GM19035 (cell line): Measurements from ENCODE around the gene CDH15.
"Not testable (repeated sequence)": the region's sequence is repeated elsewhere in the genome, so short reads cannot be mapped to it uniquely, and the experiment has no call there.

Source experiments
- ATAC-seq: cut with Tn5 transposase; IDR thresholded peaks from one replicate; pipeline ENCODE4 v1.9.1; 2021; ENCODE audit not compliant: unreplicated experiment

The CDH15 gene

DNA sequence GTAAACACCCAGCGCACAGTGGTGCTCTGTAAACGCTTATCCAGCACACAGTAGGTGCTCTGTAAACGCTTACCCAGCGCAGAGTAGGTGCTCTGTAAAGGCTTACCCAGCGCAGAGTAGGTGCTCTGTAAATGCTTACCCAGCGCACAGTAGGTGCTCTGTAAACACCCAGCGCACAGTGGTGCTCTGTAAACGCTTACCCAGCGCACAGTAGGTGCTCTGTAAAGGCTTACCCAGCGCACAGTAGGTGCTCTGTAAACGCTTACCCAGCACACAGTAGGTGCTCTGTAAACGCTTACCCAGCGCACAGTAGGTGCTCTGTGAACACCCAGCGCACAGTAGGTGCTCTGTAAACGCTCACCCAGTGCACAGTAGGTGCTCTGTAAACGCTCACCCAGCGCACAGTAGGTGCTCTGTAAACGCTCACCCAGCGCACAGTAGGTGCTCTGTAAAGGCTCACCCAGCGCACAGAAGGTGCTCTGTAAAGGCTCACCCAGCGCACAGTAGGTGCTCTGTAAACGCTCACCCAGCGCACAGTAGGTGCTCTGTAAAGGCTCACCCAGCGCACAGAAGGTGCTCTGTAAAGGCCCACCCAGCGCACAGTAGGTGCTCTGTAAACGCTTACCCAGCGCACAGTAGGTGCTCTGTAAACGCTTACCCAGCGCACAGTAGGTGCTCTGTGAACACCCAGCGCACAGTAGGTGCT, 14.5 kb downstream of the CDH15 start:
- ATAC-seq = not testable (repeated sequence)

DNA sequence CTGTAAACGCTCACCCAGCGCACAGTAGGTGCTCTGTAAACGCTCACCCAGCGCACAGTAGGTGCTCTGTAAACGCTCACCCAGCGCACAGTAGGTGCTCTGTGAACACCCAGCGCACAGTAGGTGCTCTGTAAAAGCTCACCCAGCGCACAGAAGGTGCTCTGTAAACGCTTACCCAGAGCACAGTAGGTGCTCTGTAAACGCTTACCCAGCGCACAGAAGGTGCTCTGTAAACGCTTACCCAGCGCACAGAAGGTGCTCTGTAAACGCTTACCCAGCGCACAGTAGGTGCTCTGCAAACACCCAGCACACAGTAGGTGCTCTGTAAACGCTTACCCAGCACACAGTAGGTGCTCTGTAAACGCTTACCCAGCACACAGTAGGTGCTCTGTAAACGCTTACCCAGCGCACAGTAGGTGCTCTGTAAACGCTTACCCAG, 15.1 kb downstream of the CDH15 start:
- not testable (repeated sequence) for ATAC-seq

- ATAC-seq = no peak
Observed at GRCh38 chr16:89187032-89187769, 15.7 kb downstream of the CDH15 start.

DNA sequence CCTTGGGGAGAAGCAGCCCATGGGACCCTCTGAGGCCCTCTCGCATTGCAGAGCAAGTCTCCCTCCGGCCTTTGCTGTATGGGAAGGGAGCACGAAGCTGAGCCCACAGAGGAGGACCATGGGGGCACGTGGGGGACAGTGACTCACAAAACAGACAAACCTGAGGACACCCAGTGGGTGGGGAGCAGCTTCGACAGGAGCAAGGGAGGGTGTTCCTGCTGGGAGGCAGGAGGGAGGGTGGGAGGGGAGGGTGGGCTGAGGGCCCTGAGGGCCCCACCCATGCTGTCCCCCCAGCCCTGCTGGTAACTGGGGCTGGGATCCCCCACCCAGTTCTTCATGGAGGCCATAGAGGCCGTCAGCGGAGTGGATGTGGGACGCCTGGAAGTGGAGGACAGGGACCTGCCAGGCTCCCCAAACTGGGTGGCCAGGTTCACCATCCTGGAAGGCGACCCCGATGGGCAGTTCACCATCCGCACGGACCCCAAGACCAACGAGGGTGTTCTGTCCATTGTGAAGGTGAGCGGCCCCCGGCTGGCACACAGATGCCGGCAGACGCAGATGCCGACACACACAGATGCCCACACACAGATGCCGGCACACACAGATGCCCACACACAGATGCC, 16.3 kb downstream of the CDH15 start:
- no peak for ATAC-seq

DNA sequence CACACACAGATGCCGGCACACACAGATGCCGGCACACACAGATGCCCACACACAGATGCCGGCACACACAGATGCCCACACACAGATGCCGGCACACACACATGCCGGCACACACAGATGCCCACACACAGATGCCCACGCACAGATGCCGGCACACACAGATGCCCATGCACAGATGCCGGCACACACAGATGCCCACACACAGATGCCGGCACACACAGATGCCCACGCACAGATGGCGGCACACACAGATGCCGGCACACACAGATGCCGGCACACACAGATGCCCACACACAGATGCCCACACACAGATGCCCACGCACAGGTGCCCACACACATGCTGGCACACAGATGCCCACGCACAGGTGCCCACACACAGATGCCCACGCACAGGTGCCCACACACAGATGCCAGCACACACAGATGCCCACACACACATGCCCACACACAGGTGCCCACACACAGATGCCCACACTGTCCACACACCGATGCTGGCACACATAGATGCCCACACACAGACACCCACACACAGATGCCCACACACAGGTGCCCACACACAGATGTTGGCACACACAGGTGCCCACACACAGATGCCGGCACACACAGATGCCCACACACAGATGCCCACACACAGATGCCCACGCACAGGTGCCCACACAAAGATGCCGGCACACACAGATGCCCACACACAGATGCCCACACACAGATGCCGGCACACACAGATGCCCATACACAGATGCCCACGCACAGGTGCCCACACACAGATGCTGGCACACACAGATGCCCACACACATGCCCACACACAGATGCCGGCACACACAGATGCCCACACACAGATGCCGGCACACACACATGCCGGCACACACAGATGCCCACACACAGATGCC, 17.2 kb downstream of the CDH15 start:
- not testable (repeated sequence) for ATAC-seq

- ATAC-seq = no peak
Observed at GRCh38 chr16:89189358-89190025, 17.9 kb downstream of the CDH15 start.

- no peak for ATAC-seq
Observed at GRCh38 chr16:89190150-89190958, 18.8 kb downstream of the CDH15 start.

GRCh38 chr16:89191033-89191900, 19.7 kb downstream of the CDH15 start:
- ATAC-seq = no peak

GRCh38 chr16:89191901-89192185, 20.3 kb downstream of the CDH15 start:
- no peak for ATAC-seq

- peak; percentile 63 for ATAC-seq
Observed at GRCh38 chr16:89192186-89192955, 20.8 kb downstream of the CDH15 start.

DNA sequence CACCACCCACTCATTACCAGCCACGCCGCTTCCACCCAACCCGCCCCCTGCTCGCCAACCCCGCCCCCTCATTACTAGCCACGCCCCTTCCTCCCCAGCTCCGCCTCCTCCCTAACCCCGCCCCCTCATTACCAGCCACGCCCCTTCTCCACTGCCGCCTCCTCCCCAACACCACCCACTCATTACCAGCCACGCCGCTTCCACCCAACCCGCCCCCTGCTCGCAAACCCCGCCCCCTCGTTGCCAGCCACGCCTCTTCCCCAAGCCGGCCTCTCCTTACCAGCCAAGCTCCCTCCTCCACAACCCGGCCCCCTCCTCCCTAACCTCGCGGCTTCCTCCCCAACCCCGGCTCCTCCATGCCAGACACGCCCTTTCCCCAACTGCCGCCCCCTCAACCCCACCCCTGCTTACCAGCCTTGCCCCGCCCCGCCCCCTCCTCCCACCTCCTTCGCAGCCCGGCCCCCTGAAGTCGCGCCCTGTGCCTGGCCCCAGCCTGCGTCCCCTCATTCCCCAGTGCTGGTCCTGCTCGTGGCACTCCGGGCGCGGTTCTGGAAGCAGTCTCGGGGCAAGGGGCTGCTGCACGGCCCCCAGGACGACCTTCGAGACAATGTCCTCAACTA, 21.5 kb downstream of the CDH15 start:
- ATAC-seq = no peak

GRCh38 chr16:89193576-89194293, 22.2 kb downstream of the CDH15 start:
- no peak for ATAC-seq

GRCh38 chr16:89194340-89195311, 23.1 kb downstream of the CDH15 start:
- ATAC-seq = no peak

GRCh38 chr16:89195521-89196171, 24.1 kb downstream of the CDH15 start:
- ATAC-seq = no peak

DNA sequence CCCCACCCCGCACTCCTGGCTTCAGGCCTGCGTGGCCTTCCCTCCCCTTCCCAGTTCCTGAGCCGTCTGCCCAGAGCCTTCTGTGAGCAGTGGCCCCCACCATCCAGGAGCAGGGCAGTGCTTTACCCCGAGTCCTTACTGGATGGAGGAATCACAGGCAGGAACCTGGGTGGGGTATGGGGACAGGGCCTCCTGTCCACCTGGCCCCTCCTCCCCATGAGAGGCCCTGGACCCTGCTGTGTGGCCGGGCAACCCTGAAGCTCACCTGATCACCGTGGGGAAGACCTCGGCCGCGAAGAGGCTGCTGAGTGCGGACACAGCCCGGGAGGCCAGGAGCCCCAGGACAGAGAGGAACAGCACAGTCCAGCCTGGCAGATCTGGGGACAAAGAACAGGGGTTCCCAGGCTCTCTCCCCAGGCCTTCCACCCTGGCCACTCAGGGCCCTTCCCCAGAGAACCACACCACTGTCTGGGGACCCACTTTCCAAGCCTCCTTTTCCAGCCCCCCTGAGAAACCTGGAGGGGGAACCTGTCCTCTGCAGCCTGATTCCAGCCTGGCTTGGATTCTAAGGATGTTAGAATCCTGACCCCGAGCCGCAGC, 25.6 kb downstream of the CDH15 start:
- ATAC-seq = no peak
